Measurements from ENCODE around the gene TSPAN2. TPM values are rescaled to one million over a fixed set of nuclear protein-coding genes. Genes with fewer than 3 reads are reported as not detected.

The TSPAN2 gene
- total RNA-seq, 4 donors from 2014 or later = 1.8 to 3.3 (median 2.6) TPM

- DNase-seq = no peak
- H3K9me3 ChIP-seq = no peaks in the 10 kb centered on the region
- no peak for TF ChIP-seq POLR2A (IDR thresholded peaks at IDR 0.05)
- TF ChIP-seq, protein P1, sequence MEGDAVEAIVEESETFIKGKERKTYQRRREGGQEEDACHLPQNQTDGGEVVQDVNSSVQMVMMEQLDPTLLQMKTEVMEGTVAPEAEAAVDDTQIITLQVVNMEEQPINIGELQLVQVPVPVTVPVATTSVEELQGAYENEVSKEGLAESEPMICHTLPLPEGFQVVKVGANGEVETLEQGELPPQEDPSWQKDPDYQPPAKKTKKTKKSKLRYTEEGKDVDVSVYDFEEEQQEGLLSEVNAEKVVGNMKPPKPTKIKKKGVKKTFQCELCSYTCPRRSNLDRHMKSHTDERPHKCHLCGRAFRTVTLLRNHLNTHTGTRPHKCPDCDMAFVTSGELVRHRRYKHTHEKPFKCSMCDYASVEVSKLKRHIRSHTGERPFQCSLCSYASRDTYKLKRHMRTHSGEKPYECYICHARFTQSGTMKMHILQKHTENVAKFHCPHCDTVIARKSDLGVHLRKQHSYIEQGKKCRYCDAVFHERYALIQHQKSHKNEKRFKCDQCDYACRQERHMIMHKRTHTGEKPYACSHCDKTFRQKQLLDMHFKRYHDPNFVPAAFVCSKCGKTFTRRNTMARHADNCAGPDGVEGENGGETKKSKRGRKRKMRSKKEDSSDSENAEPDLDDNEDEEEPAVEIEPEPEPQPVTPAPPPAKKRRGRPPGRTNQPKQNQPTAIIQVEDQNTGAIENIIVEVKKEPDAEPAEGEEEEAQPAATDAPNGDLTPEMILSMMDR (IDR thresholded peaks at IDR 0.05) = no peak
Observed at GRCh38 chr1:115056395-115056798, 32.9 kb downstream of the TSPAN2 start.

DNA sequence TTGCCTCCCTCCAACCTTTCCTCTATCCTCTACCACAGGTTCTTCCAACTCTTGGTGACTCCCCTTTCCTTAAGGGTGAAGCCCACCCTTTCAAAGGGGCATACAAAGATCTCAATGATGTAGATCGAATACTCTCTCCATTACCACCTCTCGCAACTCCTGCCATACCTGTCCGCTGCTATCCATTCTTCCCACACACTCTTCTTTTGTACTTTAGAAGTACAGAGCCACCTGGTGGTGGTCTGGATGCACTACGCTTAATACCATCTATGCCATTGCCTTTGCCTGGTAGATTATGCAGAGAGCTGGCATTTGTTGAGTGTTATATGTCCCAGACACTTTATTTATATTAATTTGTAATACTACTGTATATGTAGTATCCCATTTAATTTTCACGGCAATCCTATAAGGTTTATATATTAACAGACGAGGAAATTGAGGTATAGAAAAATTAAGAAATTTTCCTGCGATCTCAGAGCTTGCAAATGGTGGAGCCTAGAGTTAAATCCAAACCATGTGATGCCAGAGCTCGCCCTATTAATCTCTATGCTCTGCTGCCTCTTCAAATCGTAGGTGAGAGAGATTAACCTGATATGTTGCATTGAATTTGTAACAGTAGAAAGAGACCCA is 36.7 kb downstream of the TSPAN2 start:
- no peaks in the 10 kb centered on the region for H3K4me1 ChIP-seq
- no peaks in the 10 kb centered on the region for H3K9me3 ChIP-seq
- H3K4me3 ChIP-seq = no peak overlapping the region
- H3K27ac ChIP-seq = no peak overlapping the region
- no peaks in the 10 kb centered on the region for H3K27me3 ChIP-seq
- peak in 2 of 3 donors; percentile 54 to 88 for DNase-seq
- H3K36me3 ChIP-seq = no peaks in the 10 kb centered on the region
- TF ChIP-seq, protein P1 (IDR thresholded peaks at IDR 0.05) = peak; percentile 53 to 85 (median 78)
- no peak for TF ChIP-seq POLR2A (IDR thresholded peaks at IDR 0.05)

More at GRCh38 chr1:115056395-115056798, 32.9 kb downstream of the TSPAN2 start:
- Histone ChIP-seq H3K27me3 (no peaks in the 10 kb centered on the region), H3K27ac (peak overlapping the region in 2 of 4 donors; percentile 9 to 23), H3K36me3 (no peaks in the 10 kb centered on the region), H3K4me3 (peak overlapping the region in 1 of 4 donors; percentile 2), H3K4me1 (no peaks in the 10 kb centered on the region)

- H3K4me1 ChIP-seq = no peaks in the 10 kb centered on the region
- H3K27me3 ChIP-seq = no peaks in the 10 kb centered on the region
- no peak for DNase-seq
- no peak overlapping the region for H3K27ac ChIP-seq
- TF ChIP-seq, protein P1 (IDR thresholded peaks at IDR 0.05) = no peak
- TF ChIP-seq POLR2A (IDR thresholded peaks at IDR 0.05) = no peak
- H3K9me3 ChIP-seq = no peaks in the 10 kb centered on the region
- H3K4me3 ChIP-seq = no peak overlapping the region
- no peaks in the 10 kb centered on the region for H3K36me3 ChIP-seq
Observed at GRCh38 chr1:115051850-115052249, 37.5 kb downstream of the TSPAN2 start.

- DNase-seq = no peak
- H3K27ac ChIP-seq = no peak overlapping the region
- no peaks in the 10 kb centered on the region for H3K4me1 ChIP-seq
- H3K4me3 ChIP-seq = no peak overlapping the region
- no peaks in the 10 kb centered on the region for H3K36me3 ChIP-seq
- H3K27me3 ChIP-seq = no peaks in the 10 kb centered on the region
- no peaks in the 10 kb centered on the region for H3K9me3 ChIP-seq
- no peak for TF ChIP-seq POLR2A (IDR thresholded peaks at IDR 0.05)
- TF ChIP-seq, protein P1 (IDR thresholded peaks at IDR 0.05) = no peak
Observed at GRCh38 chr1:115046751-115047150, 42.6 kb downstream of the TSPAN2 start.

GRCh38 chr1:115041654-115042053 is 47.6 kb downstream of the TSPAN2 start:
- no peak overlapping the region for H3K4me3 ChIP-seq
- H3K9me3 ChIP-seq = no peaks in the 10 kb centered on the region
- TF ChIP-seq, protein P1 (IDR thresholded peaks at IDR 0.05) = peak in 3 of 6 experiments; percentile 29 to 49 (median 41)
- TF ChIP-seq POLR2A (IDR thresholded peaks at IDR 0.05) = no peak
- no peaks in the 10 kb centered on the region for H3K4me1 ChIP-seq
- no peak overlapping the region for H3K27ac ChIP-seq
- DNase-seq = no peak
- no peaks in the 10 kb centered on the region for H3K27me3 ChIP-seq
- H3K36me3 ChIP-seq = no peaks in the 10 kb centered on the region

All from Peyer's patch (tissue), 4 donors.